B cell (primary cell): ENCODE results near the gene EIF2A.

Source experiments
- CTCF ChIP-seq: fragments of 200-600 bp; IDR thresholded peaks from one replicate; pipeline ENCODE4 v1.8.0; 2022; ENCODE audit warnings: antibody characterized with exemption, mild to moderate bottlenecking
- EZH2 ChIP-seq: IDR thresholded peaks from 2 replicates; pipeline ENCODE4 v1.6.1; 2012; ENCODE audit warnings: borderline replicate concordance, low read depth, mild to moderate bottlenecking, moderate library complexity, low read length; ENCODE audit not compliant: insufficient read depth, poor library complexity, severe bottlenecking

- no peak for TF ChIP-seq CTCF
- TF ChIP-seq EZH2: no peak
Observed at GRCh38 chr3:150527464-150528255, 18.9 kb upstream of the EIF2A start.
